ENCODE data around the gene TRAF2. TPM values are rescaled to one million over a fixed set of nuclear protein-coding genes. Genes with fewer than 3 reads are reported as not detected.
A peak's percentile ranks its signal among the peaks of the same experiment; 100 is the strongest.

The TRAF2 gene
- total RNA-seq, 2 experiments from 2014 or later = 43.6 to 45.7 TPM

DNA sequence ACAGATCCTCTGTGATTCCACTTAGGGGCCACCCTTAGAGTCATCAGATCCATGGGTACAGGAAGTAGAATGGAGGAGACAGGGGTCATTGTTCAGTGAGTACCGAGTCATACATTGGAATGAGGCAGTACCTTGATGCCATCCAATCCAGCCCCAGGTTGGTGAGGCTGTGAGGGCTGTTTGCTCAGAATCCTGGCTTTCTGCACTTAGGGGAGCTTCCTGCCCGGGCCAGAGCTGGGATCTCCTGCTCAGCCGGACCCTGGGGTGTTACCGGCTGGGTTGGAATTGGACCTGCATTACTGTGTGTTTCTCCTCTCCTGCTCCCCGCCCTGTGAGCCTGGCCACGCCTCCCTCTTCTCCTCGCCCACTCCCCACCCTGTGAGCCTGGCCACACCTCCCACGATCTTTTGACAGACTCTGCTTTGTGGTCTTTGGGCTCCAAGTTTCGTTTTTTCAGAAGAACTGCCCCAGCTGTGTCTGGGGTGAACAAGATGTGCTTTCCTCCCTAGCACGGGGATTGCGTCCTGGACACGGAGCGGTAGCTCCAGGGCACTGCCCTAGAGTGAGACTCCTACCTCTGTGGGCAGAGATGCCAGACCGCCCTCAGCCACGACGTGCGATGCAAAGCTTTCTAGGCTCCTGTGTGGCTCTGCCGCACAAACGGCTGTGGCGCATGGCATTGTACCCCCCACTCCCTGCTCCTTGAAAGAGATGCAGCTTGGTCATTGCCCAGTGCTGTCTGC lies 15.4 kb downstream of the TRAF2 start:
- Mint-ChIP-seq H3K27ac (peak overlapping the region; percentile 92), H3K27me3 (no peaks in the 10 kb centered on the region), H3K9me3 (no peaks in the 10 kb centered on the region), H3K4me1 (peaks cover 51% of the 10 kb centered on the region), H3K4me3 (peak overlapping the region; percentile 52), H3K36me3 (ENCODE audit: low read depth) (peaks cover 50% of the 10 kb centered on the region)
- ChIA-PET CTCF (interaction anchor here (0.7 to 1.4 kb wide), 10 partner anchors 10 to 133 kb away, joined by 3 to 8 read pairs (median 4); partner anchors contain the start of genes AJM1 and TRAF2), POLR2A (interaction anchor here (0.6 to 3.0 kb wide), 17 partner anchors 14 to 212 kb away, joined by 3 to 40 read pairs (median 4); partner anchors contain the start of genes CLIC3, EDF1, FBXW5 and PAXX)
- DNase-seq = peak; percentile 84

DNA sequence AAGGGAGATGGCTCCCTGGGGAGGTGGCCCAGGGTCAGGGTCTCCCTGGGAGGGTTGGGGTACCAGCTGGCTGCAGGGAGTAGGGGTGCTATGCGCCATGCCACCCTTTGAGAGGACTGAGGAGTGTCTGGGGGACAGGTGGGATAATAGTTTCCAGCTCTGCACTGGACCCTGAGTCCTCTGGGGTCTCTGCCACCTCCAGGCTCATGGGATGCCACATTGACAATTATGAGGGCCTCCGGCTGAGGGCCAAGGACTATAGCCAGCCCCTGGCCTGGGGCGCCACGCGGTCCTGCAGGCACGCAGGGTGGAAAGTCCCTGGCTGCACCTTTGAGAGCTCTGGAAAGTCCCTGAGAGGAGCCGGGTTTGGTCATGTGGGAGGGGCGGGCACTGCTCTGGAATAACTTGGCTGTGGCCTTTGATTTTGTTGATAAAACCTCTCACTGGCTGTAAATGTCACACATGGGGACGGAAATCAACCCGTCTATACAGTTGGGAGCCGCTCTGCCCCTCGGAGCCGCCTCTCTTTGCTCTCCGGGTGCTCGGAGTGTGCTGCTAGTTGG lies 16.0 kb downstream of the TRAF2 start:
- DNase-seq = peak; percentile 86
- H3K36me3 Mint-ChIP-seq (ENCODE audit: low read depth) = peaks cover 56% of the 10 kb centered on the region
- H3K27me3 Mint-ChIP-seq = no peaks in the 10 kb centered on the region
- H3K4me1 Mint-ChIP-seq = peaks cover 48% of the 10 kb centered on the region
- CTCF ChIA-PET = interaction anchor here (0.6 to 1.4 kb wide), 11 partner anchors 11 to 133 kb away, joined by 3 to 8 read pairs (median 4); partner anchors contain the start of genes AJM1 and TRAF2
- peak overlapping the region; percentile 52 for H3K4me3 Mint-ChIP-seq
- POLR2A ChIA-PET = interaction anchor here (0.5 to 3.0 kb wide), 20 partner anchors 9 to 211 kb away, joined by 3 to 40 read pairs (median 4); partner anchors contain the start of genes CLIC3, EDF1, FBXW5 and PAXX
- H3K27ac Mint-ChIP-seq = peak overlapping the region; percentile 92
- no peaks in the 10 kb centered on the region for H3K9me3 Mint-ChIP-seq

DNA sequence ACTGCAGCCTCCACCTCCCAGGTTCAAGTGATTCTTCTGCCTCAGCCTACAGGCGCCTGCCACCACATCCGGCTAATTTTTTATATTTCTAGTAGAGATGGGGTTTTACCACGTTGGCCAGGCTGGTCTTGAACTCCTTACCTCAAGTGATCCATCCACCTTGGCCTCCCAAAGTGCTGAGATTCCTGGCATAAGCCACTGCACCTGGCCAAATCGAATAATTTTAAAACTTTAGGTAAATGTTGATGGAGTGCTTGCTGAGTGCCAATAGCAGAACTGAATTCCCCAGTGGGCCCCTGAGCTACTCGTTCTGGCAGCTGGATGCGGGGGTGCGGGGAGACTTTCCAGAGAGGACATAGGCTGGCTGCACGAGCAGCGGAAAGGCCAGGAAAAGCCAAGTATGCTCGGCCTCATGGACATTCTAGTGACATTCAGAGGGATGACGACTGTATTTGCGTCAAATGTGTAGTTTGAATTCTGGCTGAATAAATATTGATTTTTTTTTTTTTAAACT lies 16.8 kb downstream of the TRAF2 start:
- ChIA-PET CTCF (interaction anchor here (0.6 to 1.3 kb wide), 4 partner anchors 16 to 132 kb away, joined by 3 to 5 read pairs (median 4); partner anchors contain the start of gene TRAF2), POLR2A (interaction anchor here (0.5 to 3.0 kb wide), 10 partner anchors 10 to 96 kb away, joined by 3 to 40 read pairs (median 4); partner anchors contain the start of genes EDF1, FBXW5 and TRAF2)
- Mint-ChIP-seq H3K36me3 (ENCODE audit: low read depth) (peaks cover 62% of the 10 kb centered on the region), H3K4me3 (peak overlapping the region; percentile 27), H3K9me3 (no peaks in the 10 kb centered on the region), H3K27ac (peak overlapping the region; percentile 92), H3K27me3 (no peaks in the 10 kb centered on the region), H3K4me1 (peaks cover 48% of the 10 kb centered on the region)
- DNase-seq = peak; percentile 45

DNA sequence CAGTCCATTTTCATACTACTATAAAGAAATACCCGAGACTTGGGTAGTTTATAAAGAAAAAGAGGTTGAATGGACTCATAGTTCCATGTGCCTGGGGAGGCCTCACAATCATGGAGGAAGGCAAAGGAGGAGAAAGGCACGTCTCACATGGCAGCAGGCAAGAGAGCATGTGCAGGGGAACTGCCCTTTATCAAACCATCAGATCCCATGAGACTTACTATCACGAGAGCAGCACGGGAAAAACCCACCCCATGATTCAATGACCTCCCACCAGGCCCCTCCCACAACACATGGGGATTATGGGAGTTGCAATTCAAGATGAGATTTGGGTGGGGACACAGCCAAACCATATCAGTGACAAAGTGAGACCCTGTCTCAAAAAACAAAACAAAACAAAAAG lies 19.9 kb downstream of the TRAF2 start:
- ChIA-PET CTCF (no interaction called here), POLR2A (no interaction called here)
- Mint-ChIP-seq H3K4me1 (peaks cover 32% of the 10 kb centered on the region), H3K27ac (no peak overlapping the region), H3K9me3 (no peaks in the 10 kb centered on the region), H3K36me3 (ENCODE audit: low read depth) (peaks cover 67% of the 10 kb centered on the region), H3K4me3 (no peak overlapping the region), H3K27me3 (no peaks in the 10 kb centered on the region)
- no peak for DNase-seq

DNA sequence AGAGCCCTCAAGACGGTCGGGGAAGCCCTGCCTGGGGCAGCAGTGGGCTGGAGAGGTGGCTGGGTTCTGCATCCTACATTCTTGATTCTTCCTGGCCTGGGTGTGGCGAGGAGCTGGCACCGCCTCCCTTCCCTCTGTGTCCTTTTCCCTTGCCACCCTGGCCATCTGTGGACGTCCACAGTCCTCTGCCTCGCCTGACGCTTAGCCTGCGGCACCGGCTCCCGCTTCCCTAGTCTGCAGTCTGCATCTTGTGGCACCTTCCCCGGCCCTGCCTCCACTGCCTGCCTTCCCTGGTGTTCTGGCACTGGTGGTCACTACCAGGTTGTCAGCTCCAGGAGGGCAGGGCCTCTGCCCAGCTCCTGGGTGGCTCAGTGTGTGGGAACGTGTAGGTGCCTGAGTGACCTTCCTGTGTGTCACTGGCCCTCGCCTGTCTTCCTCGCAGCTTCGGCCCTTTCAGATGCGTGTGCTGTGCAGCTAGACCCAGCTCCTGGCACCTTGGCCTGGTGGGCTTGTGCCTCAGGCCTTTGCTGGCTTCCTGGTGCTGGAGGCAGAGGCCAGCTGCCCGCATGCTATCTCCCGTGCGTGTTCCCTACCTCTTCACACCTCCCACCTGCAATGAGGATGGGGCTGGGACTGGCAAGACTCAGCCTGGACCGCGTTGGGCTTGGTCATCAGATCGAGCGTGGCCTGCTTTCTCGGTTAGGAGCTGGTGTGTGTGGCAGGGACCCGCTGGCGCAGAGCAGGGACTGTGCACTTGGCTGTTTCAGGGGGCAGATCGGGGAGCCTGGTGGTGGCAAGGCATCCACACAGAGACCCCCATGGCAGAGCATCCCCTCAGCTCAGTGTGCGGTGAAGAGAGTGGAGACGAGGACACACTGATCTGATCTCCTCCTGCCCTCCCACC lies 20.9 kb downstream of the TRAF2 start:
- Mint-ChIP-seq H3K4me1 (peaks cover 22% of the 10 kb centered on the region), H3K4me3 (no peak overlapping the region), H3K9me3 (no peaks in the 10 kb centered on the region), H3K27me3 (no peaks in the 10 kb centered on the region), H3K36me3 (ENCODE audit: low read depth) (peaks cover 58% of the 10 kb centered on the region), H3K27ac (peak overlapping the region; percentile 47)
- CTCF ChIA-PET = no interaction called here
- POLR2A ChIA-PET = interaction anchor here (0.5 kb wide), 1 partner anchor 29 kb away, joined by 3 read pairs; no protein-coding TSS in a partner anchor
- no peak for DNase-seq

DNA sequence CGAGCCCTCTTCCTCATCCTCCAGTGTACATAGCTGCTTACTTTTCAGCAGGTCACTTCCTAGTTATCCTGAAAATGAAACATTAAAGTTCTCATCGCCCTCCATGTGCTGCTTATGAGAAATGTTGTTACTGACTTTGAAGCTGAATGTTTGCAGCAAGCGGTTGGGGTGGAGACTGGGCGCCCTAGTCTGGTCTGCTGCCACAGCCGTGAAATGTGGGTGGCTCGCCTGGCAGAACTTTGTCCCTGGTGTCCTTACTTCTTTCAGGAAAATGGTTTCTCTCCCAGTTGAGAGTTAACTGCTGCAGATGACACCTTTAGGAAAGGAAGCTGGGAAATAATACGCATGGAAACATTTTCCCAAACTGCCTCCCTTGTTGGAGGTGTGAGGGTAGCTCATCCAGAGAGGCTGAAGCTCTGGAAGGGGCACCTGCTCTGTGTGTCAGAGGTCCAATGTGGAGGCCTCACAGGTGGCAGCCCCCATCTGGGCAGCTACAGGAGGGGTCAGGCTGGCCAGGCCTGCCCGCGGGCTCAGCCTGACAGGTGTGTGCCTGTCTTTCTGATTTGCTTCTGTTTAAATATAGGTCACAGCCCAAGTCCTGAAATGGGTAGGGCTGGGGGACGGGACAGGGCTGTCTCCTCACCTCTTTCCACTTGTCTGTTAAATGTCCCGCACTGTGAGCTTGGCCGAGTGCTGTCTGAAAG lies 24.0 kb downstream of the TRAF2 start:
- Mint-ChIP-seq H3K9me3 (no peaks in the 10 kb centered on the region), H3K4me1 (peaks cover 5% of the 10 kb centered on the region), H3K27me3 (no peaks in the 10 kb centered on the region), H3K27ac (no peak overlapping the region), H3K36me3 (ENCODE audit: low read depth) (peaks cover 62% of the 10 kb centered on the region), H3K4me3 (no peak overlapping the region)
- CTCF ChIA-PET = no interaction called here
- DNase-seq = no peak
- POLR2A ChIA-PET = no interaction called here

DNA sequence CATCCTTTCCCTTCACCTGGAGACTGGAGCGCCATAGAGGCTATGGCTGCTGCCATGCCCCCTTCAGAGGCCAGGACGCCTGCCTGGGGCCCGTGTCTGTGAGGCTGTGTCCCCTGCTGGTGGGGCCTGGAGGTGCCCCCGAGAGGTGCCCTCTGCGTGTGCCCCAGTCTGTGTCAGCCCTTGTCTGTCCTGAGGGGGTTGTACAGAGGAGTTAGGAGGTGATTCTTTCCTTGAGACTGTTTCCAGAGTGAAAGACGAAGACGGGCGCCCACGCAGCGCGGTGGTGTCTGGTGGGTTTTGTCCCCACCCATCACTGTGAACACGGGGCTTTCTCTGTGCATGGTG lies 24.6 kb downstream of the TRAF2 start:
- Mint-ChIP-seq H3K36me3 (ENCODE audit: low read depth) (peaks cover 62% of the 10 kb centered on the region), H3K4me3 (no peak overlapping the region), H3K9me3 (no peaks in the 10 kb centered on the region), H3K4me1 (peaks cover 8% of the 10 kb centered on the region), H3K27me3 (no peaks in the 10 kb centered on the region), H3K27ac (no peak overlapping the region)
- ChIA-PET CTCF (interaction anchor here (0.7 kb wide), 1 partner anchor 175 kb away, joined by 3 read pairs; no protein-coding TSS in a partner anchor), POLR2A (no interaction called here)
- no peak for DNase-seq

DNA sequence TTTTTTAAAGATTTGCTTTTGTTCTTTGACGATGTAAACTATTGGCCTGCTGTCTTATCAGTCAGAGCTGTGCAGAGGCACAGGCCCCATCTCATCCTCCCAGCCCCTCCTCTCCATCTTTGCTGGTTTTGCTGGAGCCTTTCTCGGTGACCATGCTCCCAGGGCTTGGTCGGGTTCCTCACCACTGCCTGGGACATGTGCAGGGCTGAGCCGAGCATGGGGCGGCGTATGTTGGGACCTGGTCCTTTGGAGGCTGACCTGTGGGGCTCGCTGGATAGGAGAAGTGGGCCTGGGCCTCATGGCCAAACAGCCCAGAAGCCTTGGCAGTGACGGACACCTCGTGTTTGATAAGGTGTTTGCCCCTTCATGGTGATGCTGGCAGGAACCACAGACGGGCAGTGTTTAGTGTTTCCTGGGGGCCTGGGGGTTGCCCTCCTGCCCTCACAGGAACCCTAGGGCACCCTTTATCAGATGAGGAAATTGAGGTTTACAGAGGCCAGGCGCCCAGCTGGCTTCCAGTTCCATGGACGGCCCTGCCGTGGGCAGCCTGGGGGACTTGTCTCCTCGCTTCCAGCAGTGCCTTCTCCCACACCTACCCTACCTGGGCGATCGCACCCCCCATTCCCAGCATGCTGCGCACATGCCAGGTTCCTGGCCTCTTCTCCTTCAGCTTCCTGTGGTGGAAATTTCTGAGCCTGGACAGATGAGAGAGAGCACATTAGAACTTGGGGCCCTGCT lies 27.6 kb downstream of the TRAF2 start:
- DNase-seq = no peak
- H3K36me3 Mint-ChIP-seq (ENCODE audit: low read depth) = peaks cover 56% of the 10 kb centered on the region
- H3K27ac Mint-ChIP-seq = no peak overlapping the region
- no peak overlapping the region for H3K4me3 Mint-ChIP-seq
- H3K9me3 Mint-ChIP-seq = no peaks in the 10 kb centered on the region
- ChIA-PET POLR2A (interaction anchor here (1.1 kb wide), 1 partner anchor 25 kb away, joined by 3 read pairs; no protein-coding TSS in a partner anchor), CTCF (no interaction called here)
- H3K4me1 Mint-ChIP-seq = peaks cover 12% of the 10 kb centered on the region
- H3K27me3 Mint-ChIP-seq = no peaks in the 10 kb centered on the region

DNA sequence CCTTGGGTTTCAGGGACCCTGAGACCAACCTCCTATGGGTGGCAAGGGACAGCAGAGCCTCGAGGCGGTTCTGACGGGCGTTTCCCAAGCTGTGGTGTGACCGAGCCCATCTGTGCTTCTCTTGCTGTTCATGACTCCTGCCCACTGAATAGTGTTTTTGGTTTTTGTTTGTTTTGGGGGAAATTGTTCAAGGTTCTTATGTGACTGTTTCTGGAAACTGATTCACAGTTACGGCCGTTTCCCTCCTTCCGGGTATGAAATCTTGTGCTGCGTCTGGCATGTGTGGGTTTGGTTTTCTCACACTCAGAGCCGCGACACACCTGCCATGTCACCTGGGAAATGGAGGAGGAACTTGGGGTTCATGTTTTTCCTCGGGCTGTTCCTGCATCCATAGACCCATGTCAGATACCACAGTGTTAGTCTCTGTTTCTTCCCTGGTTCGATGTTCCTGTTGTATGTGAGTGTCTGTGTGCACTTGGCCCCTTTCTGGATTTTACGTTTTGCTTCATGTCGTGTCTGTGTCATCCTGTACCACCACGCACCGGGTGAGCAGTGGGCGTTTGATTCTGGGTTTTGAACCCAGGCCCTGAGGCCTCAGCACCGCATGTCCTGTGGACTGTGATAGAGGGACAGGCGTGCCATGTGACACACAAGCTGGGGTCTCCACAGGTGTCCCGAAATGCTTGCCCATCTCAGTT lies 29.5 kb downstream of the TRAF2 start:
- Mint-ChIP-seq H3K36me3 (ENCODE audit: low read depth) (peaks cover 53% of the 10 kb centered on the region), H3K27ac (no peak overlapping the region)
- POLR2A ChIA-PET = interaction anchor here (1.1 kb wide), 1 partner anchor 14 kb away, joined by 3 read pairs; no protein-coding TSS in a partner anchor

DNA sequence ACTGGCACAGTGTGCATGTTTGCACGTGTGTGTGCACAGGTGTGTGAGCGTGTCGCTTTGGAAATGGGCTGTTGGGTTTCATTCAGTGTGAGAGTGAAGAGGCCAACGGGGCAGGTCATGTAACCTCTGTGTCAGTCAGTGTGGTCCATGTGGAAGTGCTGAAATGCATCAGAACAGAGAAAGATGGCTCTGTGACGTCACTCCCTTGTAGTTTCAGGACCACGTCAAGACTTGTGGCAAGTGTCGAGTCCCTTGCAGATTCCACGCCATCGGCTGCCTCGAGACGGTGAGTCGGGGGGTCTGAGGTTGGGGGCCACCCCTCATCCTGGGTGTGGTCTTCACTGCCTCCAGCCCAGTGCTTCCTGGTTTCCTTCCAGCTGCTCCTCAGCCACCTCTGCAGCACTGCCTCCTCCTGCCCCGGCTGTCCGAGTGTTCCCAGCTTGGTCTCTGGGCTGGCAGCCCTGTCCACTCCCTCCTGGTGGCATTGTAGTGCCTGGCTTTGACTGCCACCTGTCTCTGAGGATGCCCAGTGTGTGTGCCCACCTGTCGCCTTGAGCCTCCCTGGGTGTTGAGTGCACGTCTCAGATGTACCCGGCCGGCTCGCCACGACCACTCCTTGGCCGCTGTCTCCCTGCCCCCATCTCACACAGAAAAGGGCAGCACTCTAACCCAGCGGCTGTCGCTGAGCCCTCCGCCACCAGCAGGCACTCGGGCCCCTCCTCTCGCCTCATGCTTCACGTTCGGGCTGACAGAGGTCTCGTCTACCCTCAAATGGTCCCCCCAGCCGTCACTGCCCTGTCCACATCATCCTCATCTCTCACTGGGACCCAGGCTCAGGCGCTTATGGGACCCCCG lies 30.2 kb downstream of the TRAF2 start:
- Mint-ChIP-seq H3K4me1 (peaks cover 12% of the 10 kb centered on the region), H3K4me3 (no peak overlapping the region), H3K9me3 (no peaks in the 10 kb centered on the region), H3K27me3 (no peaks in the 10 kb centered on the region), H3K27ac (no peak overlapping the region), H3K36me3 (ENCODE audit: low read depth) (peaks cover 51% of the 10 kb centered on the region)
- ChIA-PET CTCF (no interaction called here), POLR2A (interaction anchor here (1.1 kb wide), 1 partner anchor 15 kb away, joined by 3 read pairs; no protein-coding TSS in a partner anchor)
- no peak for DNase-seq

More for the DNA sequence above, 29.5 kb downstream of the TRAF2 start:
- Mint-ChIP-seq H3K4me1 (peaks cover 12% of the 10 kb centered on the region), H3K4me3 (no peak overlapping the region), H3K9me3 (no peaks in the 10 kb centered on the region), H3K27me3 (no peaks in the 10 kb centered on the region)
- DNase-seq = no peak
- CTCF ChIA-PET = no interaction called here
